Naive thymus-derived CD4-positive, alpha-beta T cell (primary cell): ENCODE measurements around the gene FBXW12. TPM values are rescaled to one million over a fixed set of nuclear protein-coding genes. Genes with fewer than 3 reads are reported as not detected.

Experiments used
- ATAC-seq: fragments of 150-1000 bp; cut with Tn5 transposase; 2 replicates; pipeline ENCODE4 v1.10.0; 2021; ENCODE audit warnings: mild to moderate bottlenecking, moderate library complexity
- CTCF ChIA-PET: fragments of 350-600 bp; sonication (Branson Sonifier 250); formaldehyde crosslinking; loops from one replicate; lab custom pipeline; 2021; ENCODE audit warnings: antibody characterized with exemption; lab: Charles Lee
- POLR2A ChIA-PET: fragments of 350-600 bp; sonication (Branson Sonifier 250); formaldehyde crosslinking; loops from one replicate; lab custom pipeline; 2021; ENCODE audit warnings: antibody characterized with exemption, inconsistent platforms; lab: Charles Lee
- DNase-seq, 9 donors: peaks; one replicate each; pipeline versions ENCODE4 v3.0.0 to v3.0.0-alpha.2; 2020 to 2022; ENCODE audit warnings: mixed read lengths in 1 of 9
- H3K27ac ChIP-seq: one replicate; pipeline ENCODE4 v1.7.0; 2013; ENCODE audit warnings: mild to moderate bottlenecking, low read depth, low read length, moderate library complexity
- H3K27me3 ChIP-seq, 2 donors: one replicate each; pipeline ENCODE4 v1.7.0; 2013; ENCODE audit warnings: low read length in 2 of 2, mild to moderate bottlenecking in 2 of 2, moderate library complexity in 2 of 2; ENCODE audit not compliant: control insufficient read depth in 2 of 2, insufficient read depth in 2 of 2
- H3K36me3 ChIP-seq, 3 experiments: 1 replicate in 2 of 3; 2 replicates in 1 of 3; pipeline ENCODE4 v1.7.0; 2013; ENCODE audit warnings: low read length in 3 of 3, mild to moderate bottlenecking in 3 of 3, moderate library complexity in 1 of 3; ENCODE audit not compliant: insufficient read depth in 3 of 3, control insufficient read depth in 2 of 3
- H3K4me1 ChIP-seq, 2 donors: one replicate each; pipeline ENCODE4 v1.7.0; 2013; ENCODE audit warnings: low read length in 2 of 2, mild to moderate bottlenecking in 2 of 2, moderate library complexity in 1 of 2; ENCODE audit not compliant: control insufficient read depth in 2 of 2, insufficient read depth in 2 of 2
- H3K4me3 ChIP-seq: 2 replicates; pipeline ENCODE4 v1.7.0; 2013; ENCODE audit warnings: mild to moderate bottlenecking, low read length
- H3K9me3 ChIP-seq, 3 experiments: 1 replicate in 2 of 3; 2 replicates in 1 of 3; pipeline ENCODE4 v1.7.0; 2013; ENCODE audit warnings: low read length in 3 of 3; ENCODE audit not compliant: control insufficient read depth in 2 of 3
- H3K27ac Mint-ChIP-seq, 9 donors: one replicate each; pipeline ENCODE4 v1.8.0; 2020 to 2022; ENCODE audit warnings: mixed read lengths in 9 of 9, mild to moderate bottlenecking in 8 of 9, moderate library complexity in 5 of 9, inconsistent platforms in 2 of 9
- H3K27me3 Mint-ChIP-seq, 5 donors: one replicate each; pipeline ENCODE4 v1.8.0; 2021 to 2022; ENCODE audit warnings: mixed read lengths in 5 of 5, mild to moderate bottlenecking in 1 of 5
- H3K36me3 Mint-ChIP-seq, 5 donors: one replicate each; pipeline ENCODE4 v1.8.0; 2020 to 2022; ENCODE audit warnings: mixed read lengths in 5 of 5, mild to moderate bottlenecking in 3 of 5, inconsistent platforms in 1 of 5
- H3K4me1 Mint-ChIP-seq, 7 donors: one replicate each; pipeline ENCODE4 v1.8.0; 2020 to 2022; ENCODE audit warnings: mixed read lengths in 7 of 7, mild to moderate bottlenecking in 3 of 7, inconsistent platforms in 1 of 7
- H3K4me3 Mint-ChIP-seq, 10 donors: one replicate each; pipeline ENCODE4 v1.8.0; 2020 to 2022; ENCODE audit warnings: mild to moderate bottlenecking in 10 of 10, mixed read lengths in 10 of 10, moderate library complexity in 6 of 10, inconsistent platforms in 2 of 10
- H3K9me3 Mint-ChIP-seq, 11 donors: one replicate each; pipeline ENCODE4 v1.8.0; 2020 to 2022; ENCODE audit warnings: mixed read lengths in 11 of 11, mild to moderate bottlenecking in 4 of 11, inconsistent platforms in 1 of 11, moderate library complexity in 1 of 11
- intact Hi-C, 2 donors: fragments of 100-400 bp; cut with micrococcal nuclease; formaldehyde crosslinking; loops; one replicate each; pipeline ENCODE4 v1.15.1; 2023
- polyA plus RNA-seq, 2 donors: library from polyadenylated mRNA; unstranded; fragments of 300-500 nt; fragmentation: Illumina TruSeq; gene quantifications; one replicate each; pipeline ENCODE4 v1.2.3, GENCODE V29; 2021
- total RNA-seq, 6 experiments: library from RNA in 5 of 6; stranded (reverse) in 5 of 6; gene quantifications; 1 replicate in 5 of 6; 2 replicates in 1 of 6; pipeline ENCODE4 v1.2.3 and lab custom pipeline; 2021 to 2026

FBXW12 gene
- total and polyA plus RNA-seq, 7 experiments from 2014 or later = not detected

- peak in 1 of 9 donors; percentile 6 for DNase-seq
- no peaks in the 10 kb centered on the region for H3K36me3 ChIP-seq
- H3K27me3 ChIP-seq = no peaks in the 10 kb centered on the region
- Mint-ChIP-seq H3K4me1 (no peaks in the 10 kb centered on the region), H3K36me3 (no peaks in the 10 kb centered on the region), H3K9me3 (peaks cover 0 to 2% (median 0%) of the 10 kb centered on the region in 11 donors), H3K4me3 (no peak overlapping the region), H3K27ac (no peak overlapping the region), H3K27me3 (no peaks in the 10 kb centered on the region)
- H3K9me3 ChIP-seq = no peaks in the 10 kb centered on the region
- no peak overlapping the region for H3K4me3 ChIP-seq
- no peaks in the 10 kb centered on the region for H3K4me1 ChIP-seq
- ChIA-PET CTCF (no interaction called here), POLR2A (no interaction called here)
- no peak overlapping the region for H3K27ac ChIP-seq
- ATAC-seq = no peak
- intact Hi-C loops = loop anchor here in 1 of 2 donors (2.0 kb wide), 1 partner anchor 21 kb away; no protein-coding TSS in a partner anchor
Measured at GRCh38 chr3:48415251-48415953, 43.4 kb downstream of the FBXW12 start.

GRCh38 chr3:48416091-48416505 is 44.1 kb downstream of the FBXW12 start:
- H3K36me3 Mint-ChIP-seq = no peaks in the 10 kb centered on the region
- Histone ChIP-seq H3K36me3 (no peaks in the 10 kb centered on the region), H3K4me3 (no peak overlapping the region), H3K9me3 (no peaks in the 10 kb centered on the region), H3K4me1 (no peaks in the 10 kb centered on the region), H3K27me3 (no peaks in the 10 kb centered on the region), H3K27ac (no peak overlapping the region)
- POLR2A ChIA-PET = no interaction called here
- H3K27ac Mint-ChIP-seq = no peak overlapping the region
- CTCF ChIA-PET = interaction anchor here (0.5 kb wide), 1 partner anchor 140 kb away, joined by 4 read pairs; no protein-coding TSS in a partner anchor
- H3K27me3 Mint-ChIP-seq = no peaks in the 10 kb centered on the region
- H3K4me3 Mint-ChIP-seq = no peak overlapping the region
- no peaks in the 10 kb centered on the region for H3K4me1 Mint-ChIP-seq
- peaks cover 0 to 2% (median 0%) of the 10 kb centered on the region in 11 donors for H3K9me3 Mint-ChIP-seq
- no peak for ATAC-seq
- DNase-seq = peak in 1 of 9 donors; percentile 5
- intact Hi-C loops = no loop called here

DNA sequence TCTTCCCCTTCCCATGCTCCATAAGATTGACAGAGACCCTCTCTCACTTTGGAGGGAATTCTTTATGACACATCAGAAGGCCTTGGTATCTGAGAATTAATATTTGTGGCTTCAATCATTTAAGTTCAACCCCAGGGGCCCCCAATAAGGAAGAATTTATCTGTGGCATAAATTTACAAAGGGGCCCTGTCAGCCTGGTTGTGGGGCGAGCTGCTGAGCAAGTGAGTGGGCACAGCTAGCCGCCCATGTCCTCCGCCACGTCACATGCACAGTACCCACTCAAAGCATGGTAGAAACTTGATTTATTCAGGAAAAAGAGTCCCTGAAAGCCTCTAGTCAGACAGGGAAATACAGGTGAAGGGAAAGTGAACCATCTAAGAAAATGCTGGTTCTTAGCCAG is 44.5 kb downstream of the FBXW12 start:
- no peak overlapping the region for H3K4me3 ChIP-seq
- intact Hi-C loops = no loop called here
- Mint-ChIP-seq H3K9me3 (peaks cover 0 to 2% (median 0%) of the 10 kb centered on the region in 11 donors), H3K27me3 (no peaks in the 10 kb centered on the region), H3K36me3 (no peaks in the 10 kb centered on the region), H3K4me1 (no peaks in the 10 kb centered on the region), H3K27ac (no peak overlapping the region), H3K4me3 (no peak overlapping the region)
- peak in 1 of 9 donors; percentile 2 for DNase-seq
- H3K36me3 ChIP-seq = no peaks in the 10 kb centered on the region
- ATAC-seq = no peak
- H3K4me1 ChIP-seq = no peaks in the 10 kb centered on the region
- no peak overlapping the region for H3K27ac ChIP-seq
- CTCF ChIA-PET = interaction anchor here (0.5 kb wide), 1 partner anchor 139 kb away, joined by 4 read pairs; no protein-coding TSS in a partner anchor
- POLR2A ChIA-PET = no interaction called here
- no peaks in the 10 kb centered on the region for H3K27me3 ChIP-seq
- no peaks in the 10 kb centered on the region for H3K9me3 ChIP-seq

- ChIA-PET POLR2A (no interaction called here), CTCF (no interaction called here)
- no peaks in the 10 kb centered on the region for H3K9me3 ChIP-seq
- H3K36me3 ChIP-seq = no peaks in the 10 kb centered on the region
- Mint-ChIP-seq H3K4me3 (no peak overlapping the region), H3K9me3 (peaks cover 0 to 2% (median 0%) of the 10 kb centered on the region in 11 donors), H3K27ac (no peak overlapping the region), H3K36me3 (no peaks in the 10 kb centered on the region), H3K27me3 (no peaks in the 10 kb centered on the region), H3K4me1 (no peaks in the 10 kb centered on the region)
- intact Hi-C loops = no loop called here
- no peaks in the 10 kb centered on the region for H3K27me3 ChIP-seq
- H3K4me1 ChIP-seq = no peaks in the 10 kb centered on the region
- ATAC-seq (no peak), DNase-seq (no peak)
- no peak overlapping the region for H3K4me3 ChIP-seq
- no peak overlapping the region for H3K27ac ChIP-seq
Measured at GRCh38 chr3:48417529-48418108, 45.6 kb downstream of the FBXW12 start.

GRCh38 chr3:48418140-48418539 is 46.1 kb downstream of the FBXW12 start:
- H3K27ac ChIP-seq = no peak overlapping the region
- no peak overlapping the region for H3K4me3 ChIP-seq
- no peaks in the 10 kb centered on the region for H3K4me1 ChIP-seq
- H3K36me3 ChIP-seq = no peaks in the 10 kb centered on the region
- Mint-ChIP-seq H3K9me3 (peaks cover 0 to 2% (median 0%) of the 10 kb centered on the region in 11 donors), H3K27ac (no peak overlapping the region), H3K4me3 (no peak overlapping the region), H3K27me3 (no peaks in the 10 kb centered on the region), H3K36me3 (no peaks in the 10 kb centered on the region), H3K4me1 (no peaks in the 10 kb centered on the region)
- no peaks in the 10 kb centered on the region for H3K9me3 ChIP-seq
- CTCF ChIA-PET = interaction anchor here (0.5 kb wide), 1 partner anchor 208 kb away, joined by 3 read pairs; no protein-coding TSS in a partner anchor
- ATAC-seq (no peak), DNase-seq (no peak)
- intact Hi-C loops = no loop called here
- POLR2A ChIA-PET = no interaction called here
- no peaks in the 10 kb centered on the region for H3K27me3 ChIP-seq

DNA sequence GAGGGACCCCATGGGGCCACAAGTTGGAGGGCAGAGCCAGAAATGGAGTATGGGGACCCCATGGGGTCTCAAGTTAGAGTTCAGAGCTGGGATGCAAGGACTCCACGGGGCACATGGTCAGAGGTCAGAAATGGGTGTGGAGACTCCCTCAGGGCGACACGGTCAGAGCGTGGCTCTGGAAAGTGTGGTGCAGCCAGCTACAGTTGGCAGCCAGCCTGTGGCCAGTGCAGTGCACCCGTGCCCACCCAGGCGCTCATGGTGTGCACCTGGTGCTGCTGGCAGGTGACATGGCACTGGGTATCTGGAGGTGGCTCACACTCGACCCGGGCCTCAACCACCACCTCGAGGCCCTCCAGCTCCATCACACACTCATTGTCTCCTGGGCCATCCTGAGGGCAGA is 46.6 kb downstream of the FBXW12 start:
- POLR2A ChIA-PET = no interaction called here
- Mint-ChIP-seq H3K9me3 (peaks cover 0 to 2% (median 0%) of the 10 kb centered on the region in 11 donors), H3K27ac (no peak overlapping the region)

More for the DNA sequence above, 46.6 kb downstream of the FBXW12 start:
- no peak overlapping the region for H3K27ac ChIP-seq
- CTCF ChIA-PET = interaction anchor here (0.5 to 0.7 kb wide), 2 partner anchors 18 to 207 kb away, joined by 3 read pairs; no protein-coding TSS in a partner anchor
- no peaks in the 10 kb centered on the region for H3K4me1 ChIP-seq
- Mint-ChIP-seq H3K4me1 (no peaks in the 10 kb centered on the region), H3K36me3 (no peaks in the 10 kb centered on the region), H3K4me3 (no peak overlapping the region), H3K27me3 (no peaks in the 10 kb centered on the region)
- H3K4me3 ChIP-seq = no peak overlapping the region
- no peaks in the 10 kb centered on the region for H3K27me3 ChIP-seq
- DNase-seq = no peak
- ATAC-seq = no peak
- intact Hi-C loops = no loop called here
- no peaks in the 10 kb centered on the region for H3K9me3 ChIP-seq
- no peaks in the 10 kb centered on the region for H3K36me3 ChIP-seq
